ENCODE measurements around the gene CDH4.
"Not testable (repeated sequence)": the region's sequence is repeated elsewhere in the genome, so short reads cannot be mapped to it uniquely, and the experiment has no call there.

The CDH4 gene

GRCh38 chr20:61840779-61841455, 588.9 kb downstream of the CDH4 start:
- no peak for DNase-seq

GRCh38 chr20:61841551-61841950, 589.5 kb downstream of the CDH4 start:
- no peak for DNase-seq

GRCh38 chr20:61841966-61842365, 589.9 kb downstream of the CDH4 start:
- DNase-seq: no peak

- DNase-seq: no peak
Observed at GRCh38 chr20:61844621-61845020, 592.6 kb downstream of the CDH4 start.

- no peak for DNase-seq
Observed at GRCh38 chr20:61845233-61845671, 593.2 kb downstream of the CDH4 start.

- DNase-seq: no peak
Observed at GRCh38 chr20:61846074-61846473, 594.0 kb downstream of the CDH4 start.

- no peak for DNase-seq
Observed at GRCh38 chr20:61846741-61847419, 594.8 kb downstream of the CDH4 start.

- DNase-seq: no peak
Observed at GRCh38 chr20:61847420-61847748, 595.3 kb downstream of the CDH4 start.

- no peak for DNase-seq
Observed at GRCh38 chr20:61847986-61848385, 595.9 kb downstream of the CDH4 start.

GRCh38 chr20:61848851-61849250, 596.8 kb downstream of the CDH4 start:
- no peak for DNase-seq

GRCh38 chr20:61849376-61849775, 597.3 kb downstream of the CDH4 start:
- no peak for DNase-seq

- DNase-seq: no peak
Observed at GRCh38 chr20:61849822-61850221, 597.8 kb downstream of the CDH4 start.

- DNase-seq: no peak
Observed at GRCh38 chr20:61850457-61850856, 598.4 kb downstream of the CDH4 start.

GRCh38 chr20:61850926-61851900, 599.2 kb downstream of the CDH4 start:
- no peak for DNase-seq

GRCh38 chr20:61852268-61853072, 600.4 kb downstream of the CDH4 start:
- no peak for DNase-seq

GRCh38 chr20:61853073-61854005, 601.3 kb downstream of the CDH4 start:
- no peak for DNase-seq

- not testable (repeated sequence) for DNase-seq
Observed at GRCh38 chr20:61854538-61854937, 602.5 kb downstream of the CDH4 start.

- DNase-seq: no peak
Observed at GRCh38 chr20:61855286-61855685, 603.2 kb downstream of the CDH4 start.

- DNase-seq: no peak
Observed at GRCh38 chr20:61856626-61857413, 604.8 kb downstream of the CDH4 start.

GRCh38 chr20:61857414-61857775, 605.3 kb downstream of the CDH4 start:
- no peak for DNase-seq

GRCh38 chr20:61857884-61858283, 605.8 kb downstream of the CDH4 start:
- no peak for DNase-seq
